ENCODE measurements around the gene PRR16. TPM values are rescaled to one million over a fixed set of nuclear protein-coding genes. Genes with fewer than 3 reads are reported as not detected.

The PRR16 gene
- total and polyA plus RNA-seq, 2 experiments from 2014 or later, result 1.0 to 1.7 TPM

- Histone ChIP-seq H3K4me1 (ENCODE audit: insufficient read depth) (no peaks in the 10 kb centered on the region; the same call in 1 of the 2 replicates), H2AFZ (no peak overlapping the region), H3K4me3 (no peak overlapping the region), H3F3A (replicated peaks; ENCODE audit: low read depth) (no peaks in the 10 kb centered on the region), H3K27ac (ENCODE audit: low read depth) (no peak overlapping the region), H3K27me3 (ENCODE audit: insufficient read depth) (no peaks in the 10 kb centered on the region), H3K9me2 (ENCODE audit: insufficient read depth) (no peaks in the 10 kb centered on the region), H3K4me2 (no peak overlapping the region), H3K79me2 (replicated peaks; ENCODE audit: insufficient read depth) (no peaks in the 10 kb centered on the region), H3K36me3 (ENCODE audit: insufficient read depth) (no peaks in the 10 kb centered on the region), H4K20me1 (replicated peaks; ENCODE audit: insufficient read depth) (no peaks in the 10 kb centered on the region)
- no peak for ATAC-seq
- Mint-ChIP-seq H3K27me3 (ENCODE audit: insufficient read depth, low read depth, poor library complexity) (no peaks in the 10 kb centered on the region), H3K27ac (no peak overlapping the region), H3K9me3 (no peaks in the 10 kb centered on the region), H3K36me3 (ENCODE audit: low read depth) (no peaks in the 10 kb centered on the region), H3K4me1 (peaks cover 6% of the 10 kb centered on the region; the same call in 2 of the 3 replicates), H3K4me3 (no peak overlapping the region)
- DNase-seq (ENCODE audit: low spot score), result no peak
- TF ChIP-seq ZNF114 (CRISPR knock-in tag; IDR thresholded peaks at IDR 0.05) (no peak), EZH2 (IDR thresholded peaks at IDR 0.05; ENCODE audit: low read depth, unreplicated experiment) (no peak), EZH2phosphoT487 (IDR thresholded peaks at IDR 0.05; ENCODE audit: unreplicated experiment) (no peak), STAT1 (IDR thresholded peaks at IDR 0.05; ENCODE audit: unreplicated experiment) (no peak), REST (IDR thresholded peaks at IDR 0.05; ENCODE audit: unreplicated experiment) (no peak), ZNF462 (CRISPR knock-in tag; IDR thresholded peaks at IDR 0.05) (no peak), NANOG (IDR thresholded peaks at IDR 0.05; ENCODE audit: borderline replicate concordance) (no peak), ZNF331 (CRISPR knock-in tag; IDR thresholded peaks at IDR 0.05; ENCODE audit: low read depth) (no peak), POLR2AphosphoS5 (IDR thresholded peaks at IDR 0.05; ENCODE audit: low read depth) (no peak), CREB1 (CRISPR knock-in tag; IDR thresholded peaks at IDR 0.05; ENCODE audit: low read depth) (no peak), CTCF (conservative IDR thresholded peaks at IDR 0.05; ENCODE audit: low read depth in 2 of 2) (no peak), JUNB (IDR thresholded peaks at IDR 0.05; ENCODE audit: unreplicated experiment) (no peak), ETS1 (IDR thresholded peaks at IDR 0.05) (no peak)
These were observed 64.5 kb downstream of the PRR16 start for GRCh38 chr5:120528609-120529008.

All from GM23338 (cell line).